Measurements from ENCODE around the gene EPHA8. TPM values are rescaled to one million over a fixed set of nuclear protein-coding genes. Genes with fewer than 3 reads are reported as not detected.

The EPHA8 gene
- total and polyA plus RNA-seq, 2 of the 13 experiments (the other 11 are each of a cell fraction or from before 2014, with no cell fraction given): not detected

- no peak overlapping the region for H3K9ac ChIP-seq (ENCODE audit: insufficient read depth, low read depth, low read length)
- H3K4me3 ChIP-seq (replicated peaks in 1 of 3; ENCODE audit: insufficient read depth in 1 of 3, low read depth in 2 of 3, low read length in 3 of 3): no peak overlapping the region
- H3K79me2 ChIP-seq (ENCODE audit: insufficient read depth, low read length): no peaks in the 10 kb centered on the region
- no peaks in the 10 kb centered on the region for H3K4me1 ChIP-seq (ENCODE audit: insufficient read depth, low read length)
- no TSS peak for BruUV-seq (replicated peaks)
- TF ChIP-seq POLR2AphosphoS5 (IDR thresholded peaks at IDR 0.05; ENCODE audit: low read depth, low read length): no peak
- TF ChIP-seq GABPA (IDR thresholded peaks at IDR 0.05; ENCODE audit: low read depth, low read length): no peak
- no peak for TF ChIP-seq GABPA (CRISPR knock-in tag; IDR thresholded peaks at IDR 0.05; ENCODE audit: low read depth)
- TF ChIP-seq USF2 (IDR thresholded peaks at IDR 0.05; ENCODE audit: low read depth, low read length): no peak
- no peak for TF ChIP-seq USF2 (CRISPR knock-in tag; IDR thresholded peaks at IDR 0.05; ENCODE audit: borderline replicate concordance)
- TF ChIP-seq HNRNPH1 (optimal IDR thresholded peaks at IDR 0.05; ENCODE audit: low read depth, low read length): no peak
- H2AFZ ChIP-seq (ENCODE audit: low read length): no peak overlapping the region
- no peaks in the 10 kb centered on the region for H3K9me3 ChIP-seq (ENCODE audit: low read length)
- peaks cover 13 to 60% of the 10 kb centered on the region in 2 experiments for H3K27me3 ChIP-seq (ENCODE audit: control insufficient read depth in 1 of 2, insufficient read depth in 2 of 2, low read length in 2 of 2)
- no peak for DNase-seq (ENCODE audit: low spot score)
- intact Hi-C loops (cut with micrococcal nuclease; ENCODE audit: unreplicated experiment): no loop called here
- ChIA-PET CTCF (ENCODE audit: low intra/inter-chr PET ratio, low total read pairs) (no interaction called here), POLR2A (no interaction called here)
- no peak overlapping the region for H3K4me2 ChIP-seq (ENCODE audit: low read depth, low read length)
- in situ Hi-C loops (cut with HindIII; ENCODE audit: extremely low pct_ligation_motif_present, low pct_unique_long_range_greater_than_20kb): no loop called here
- H3K36me3 ChIP-seq (replicated peaks in 1 of 2; ENCODE audit: control insufficient read depth in 1 of 2, insufficient read depth in 2 of 2, low read length in 2 of 2): no peaks in the 10 kb centered on the region
- ATAC-seq: no peak
- FAIRE-seq: no peak
- H3K27ac ChIP-seq (ENCODE audit: extremely low read length, insufficient read depth, low read length): no peak overlapping the region
- WGBS (ENCODE audit: low lambda C conversion rate): 15% methylated on average over 12 of the region's 14 CpGs
- H4K20me1 ChIP-seq (ENCODE audit: insufficient read depth, low read length): no peaks in the 10 kb centered on the region; the same call in 1 of the 2 replicates
These were observed 2.9 kb downstream of the EPHA8 start for GRCh38 chr1:22566161-22566560.

GRCh38 chr1:22567197-22567596 is 3.9 kb downstream of the EPHA8 start:
- intact Hi-C loops (cut with micrococcal nuclease; ENCODE audit: unreplicated experiment) (no loop called here), in situ Hi-C loops (cut with HindIII; ENCODE audit: extremely low pct_ligation_motif_present, low pct_unique_long_range_greater_than_20kb) (no loop called here)
- ATAC-seq: no peak
- H3K36me3 ChIP-seq (replicated peaks in 1 of 2; ENCODE audit: control insufficient read depth in 1 of 2, insufficient read depth in 2 of 2, low read length in 2 of 2): no peaks in the 10 kb centered on the region
- H4K20me1 ChIP-seq (ENCODE audit: insufficient read depth, low read length): no peaks in the 10 kb centered on the region; the same call in 1 of the 2 replicates
- ChIA-PET CTCF (ENCODE audit: low intra/inter-chr PET ratio, low total read pairs) (no interaction called here), POLR2A (no interaction called here)
- no peak overlapping the region for H3K27ac ChIP-seq (ENCODE audit: extremely low read length, insufficient read depth, low read length)
- H3K27me3 ChIP-seq (ENCODE audit: control insufficient read depth in 1 of 2, insufficient read depth in 2 of 2, low read length in 2 of 2): peaks cover 13 to 52% of the 10 kb centered on the region in 2 experiments
- no peaks in the 10 kb centered on the region for H3K79me2 ChIP-seq (ENCODE audit: insufficient read depth, low read length)
- BruUV-seq (replicated peaks): no TSS peak
- no peak for DNase-seq (ENCODE audit: low spot score)
- no peak overlapping the region for H3K9ac ChIP-seq (ENCODE audit: insufficient read depth, low read depth, low read length)
- H3K4me1 ChIP-seq (ENCODE audit: insufficient read depth, low read length): no peaks in the 10 kb centered on the region
- H2AFZ ChIP-seq (ENCODE audit: low read length): no peak overlapping the region
- H3K4me2 ChIP-seq (ENCODE audit: low read depth, low read length): no peak overlapping the region
- H3K4me3 ChIP-seq (replicated peaks in 1 of 3; ENCODE audit: insufficient read depth in 1 of 3, low read depth in 2 of 3, low read length in 3 of 3): no peak overlapping the region
- FAIRE-seq: no peak
- H3K9me3 ChIP-seq (ENCODE audit: low read length): no peaks in the 10 kb centered on the region
- 37% methylated on average over 8 of the region's 14 CpGs for whole genome bisulfite sequencing (ENCODE audit: low lambda C conversion rate)
- TF ChIP-seq ZNF317 (CRISPR knock-in tag; IDR thresholded peaks at IDR 0.05): no peak
- no peak for TF ChIP-seq KAT8 (CRISPR knock-in tag; IDR thresholded peaks at IDR 0.05)
- TF ChIP-seq ZNF646 (CRISPR knock-in tag; IDR thresholded peaks at IDR 0.05): no peak
- TF ChIP-seq ZNF879 (CRISPR knock-in tag; IDR thresholded peaks at IDR 0.05): no peak
- TF ChIP-seq SCMH1 (CRISPR knock-in tag; IDR thresholded peaks at IDR 0.05; ENCODE audit: borderline replicate concordance): no peak
- no peak for TF ChIP-seq PCBP2 (optimal IDR thresholded peaks at IDR 0.05; ENCODE audit: low read depth, low read length, poor library complexity, severe bottlenecking)
